H1 (cell line): ENCODE data around the gene NOTUM. TPM values are rescaled to one million over a fixed set of nuclear protein-coding genes. Genes with fewer than 3 reads are reported as not detected.

Experiments
- ATF3 ChIP-seq: IDR thresholded peaks from 2 replicates; pipeline ENCODE4 v1.6.1; 2011; ENCODE audit warnings: low read depth, mild to moderate bottlenecking, low read length; ENCODE audit not compliant: insufficient read depth
- BRCA1 ChIP-seq: IDR thresholded peaks from 2 replicates; pipeline ENCODE4 v1.6.1; 2012; ENCODE audit warnings: low read depth, low read length, improper control_type of control experiment
- CTCF ChIP-seq, 3 experiments: IDR thresholded peaks; 1 replicate in 2 of 3; 2 replicates in 1 of 3; pipeline versions ENCODE4 v1.5.1 to v1.6.1; 2011; ENCODE audit warnings: low read length in 3 of 3, mild to moderate bottlenecking in 3 of 3, inconsistent platforms in 2 of 3, low read depth in 1 of 3, moderate library complexity in 1 of 3; ENCODE audit not compliant: insufficient read depth in 1 of 3; ENCODE audit errors: control extremely low read depth in 1 of 3
- EP300 ChIP-seq, 2 experiments: IDR thresholded peaks; 1 replicate in 1 of 2; 2 replicates in 1 of 2; pipeline ENCODE4 v1.6.1; 2011 to 2012; ENCODE audit warnings: low read depth in 2 of 2, low read length in 2 of 2, mild to moderate bottlenecking in 2 of 2, borderline replicate concordance in 1 of 2, inconsistent platforms in 1 of 2, moderate library complexity in 1 of 2
- GABPA ChIP-seq: IDR thresholded peaks from 2 replicates; pipeline ENCODE4 v1.6.1; 2011; ENCODE audit warnings: mild to moderate bottlenecking, low read length, moderate library complexity, borderline replicate concordance; ENCODE audit not compliant: insufficient read depth
- KDM4A ChIP-seq: IDR thresholded peaks from one replicate; pipeline ENCODE4 v1.7.1; 2012; ENCODE audit warnings: low read depth, mild to moderate bottlenecking, moderate library complexity, low read length, inconsistent platforms; ENCODE audit not compliant: severe bottlenecking
- TAF1 ChIP-seq: IDR thresholded peaks from 2 replicates; pipeline ENCODE4 v1.6.1; 2011; ENCODE audit warnings: mild to moderate bottlenecking, low read depth, low read length
- USF2 ChIP-seq: IDR thresholded peaks from 2 replicates; pipeline ENCODE4 v1.6.1; 2011; ENCODE audit warnings: low read length, improper control_type of control experiment
- polyA plus RNA-seq, 7 experiments: library from polyadenylated mRNA; depleted of rRNA in 3 of 7; stranded (reverse) in 5 of 7; unstranded in 2 of 7; fragments of >200 nt in 5 of 7; fragments of 200-250 nt in 2 of 7; gene quantifications; 1 replicate in 5 of 7; 2 replicates in 1 of 7; 4 replicates in 1 of 7; pipeline versions ENCODE4 v1.2.1 to v1.2.3, GENCODE V29; 2011 to 2013; ENCODE audit warnings: missing spikeins in 2 of 7, mixed read lengths in 2 of 7
- total RNA-seq: library from RNA; stranded (reverse); fragmentation: NEBNext Ultra II Directional; extraction: Animal tissue kit (Norgen Biotek cat#: 25700); gene quantifications from 2 replicates; pipeline ENCODE4 v1.2.1, GENCODE V29; 2021

NOTUM gene
- total and polyA plus RNA-seq, 2 of the 8 experiments (the other 6 are each of a cell fraction or from before 2014, with no cell fraction given) = 0.45 to 0.76 TPM

DNA sequence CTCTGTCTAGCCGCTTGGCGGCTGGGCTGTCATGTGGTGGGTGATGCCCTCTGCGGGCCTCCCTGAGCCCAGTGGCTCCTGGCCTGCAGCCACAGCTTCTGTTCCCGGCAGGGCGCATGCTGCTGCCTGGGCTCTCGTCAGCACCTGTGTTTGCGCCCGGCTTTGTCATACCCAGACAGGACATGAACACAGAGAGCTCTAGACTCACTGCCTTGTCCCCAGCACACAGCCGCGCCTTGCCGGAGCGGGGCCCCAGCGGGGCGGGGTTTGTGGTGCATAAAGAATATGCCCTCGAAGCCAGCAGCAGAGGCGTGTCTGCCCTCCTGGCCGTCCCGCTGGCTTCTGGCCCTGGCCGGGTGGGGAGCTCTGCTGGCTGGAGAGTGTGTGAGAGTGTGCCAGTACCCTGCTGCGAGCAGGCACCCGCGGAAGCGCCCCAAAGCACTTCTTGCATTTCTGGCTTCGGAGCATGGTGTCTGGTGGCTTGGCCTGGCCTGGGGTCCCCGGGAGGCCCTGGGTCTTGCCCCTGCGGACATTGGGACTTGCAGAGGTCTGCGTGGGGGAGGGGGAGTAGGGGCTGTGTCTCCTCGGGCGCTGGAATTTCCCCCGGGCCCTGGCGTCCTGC, 30.8 kb upstream of the NOTUM start (continued):
- TF ChIP-seq EP300 (IDR thresholded peaks at IDR 0.05; ENCODE audit: borderline replicate concordance in 1 of 2, low read depth in 2 of 2, low read length in 2 of 2) = no peak
- TF ChIP-seq GABPA = 0 out of 2 replicates have a peak, but pooled peaks have one; percentile 21
- no peak for TF ChIP-seq BRCA1
- TF ChIP-seq CTCF (IDR thresholded peaks at IDR 0.05; ENCODE audit: control extremely low read depth in 1 of 3, insufficient read depth in 1 of 3, low read depth in 1 of 3, low read length in 3 of 3) = no peak
- no peak for TF ChIP-seq KDM4A
- no peak for TF ChIP-seq ATF3
- TF ChIP-seq USF2 = no peak
- TF ChIP-seq TAF1 = 0 out of 2 replicates have a peak, but pooled peaks have one; percentile 20
